ENCODE measurements around the gene THBS4.

DNA sequence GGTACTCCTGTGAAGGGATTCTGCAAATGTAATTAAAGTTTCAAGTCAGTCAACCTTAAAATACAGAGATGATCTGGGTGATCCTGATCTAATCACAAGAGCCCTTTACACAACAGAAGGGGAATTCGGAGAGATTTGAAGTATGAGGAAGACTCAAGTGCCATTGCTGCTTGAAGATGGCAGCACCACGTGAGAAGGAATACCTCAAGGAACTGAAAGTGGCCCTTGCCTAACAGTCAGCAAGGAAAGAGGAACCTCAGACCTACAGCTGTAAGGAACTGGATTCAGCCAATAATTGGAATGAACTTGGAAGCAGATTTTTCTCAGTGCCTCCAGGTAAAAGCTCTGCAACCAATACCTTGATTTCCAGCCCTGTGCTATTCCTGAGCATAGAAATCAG is 87.4 kb downstream of the THBS4 start:
- TF ChIP-seq CTCF (IDR thresholded peaks at IDR 0.05; ENCODE audit: poor library complexity) (no peak), EZH2 (IDR thresholded peaks at IDR 0.05; ENCODE audit: borderline replicate concordance) (no peak)

All from hepatocyte (in vitro differentiated cells).